ENCODE data around the gene TMEM198.

DNA sequence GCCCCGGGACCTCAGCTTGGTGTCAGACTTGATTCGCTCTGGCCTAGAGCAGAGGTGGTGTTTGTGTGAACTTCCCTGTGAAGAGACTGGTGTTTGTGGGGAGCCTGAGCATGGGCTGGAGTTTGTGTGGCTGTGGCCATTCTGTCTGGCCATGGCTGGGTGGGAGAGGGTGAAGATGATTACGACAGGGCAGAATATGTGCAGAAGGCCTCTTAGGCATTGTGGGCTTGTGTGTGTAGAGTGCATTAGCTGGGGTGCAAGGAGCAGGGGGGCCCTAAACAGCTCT, 17.0 kb downstream of the TMEM198 start:
- TF ChIP-seq, protein P1, sequence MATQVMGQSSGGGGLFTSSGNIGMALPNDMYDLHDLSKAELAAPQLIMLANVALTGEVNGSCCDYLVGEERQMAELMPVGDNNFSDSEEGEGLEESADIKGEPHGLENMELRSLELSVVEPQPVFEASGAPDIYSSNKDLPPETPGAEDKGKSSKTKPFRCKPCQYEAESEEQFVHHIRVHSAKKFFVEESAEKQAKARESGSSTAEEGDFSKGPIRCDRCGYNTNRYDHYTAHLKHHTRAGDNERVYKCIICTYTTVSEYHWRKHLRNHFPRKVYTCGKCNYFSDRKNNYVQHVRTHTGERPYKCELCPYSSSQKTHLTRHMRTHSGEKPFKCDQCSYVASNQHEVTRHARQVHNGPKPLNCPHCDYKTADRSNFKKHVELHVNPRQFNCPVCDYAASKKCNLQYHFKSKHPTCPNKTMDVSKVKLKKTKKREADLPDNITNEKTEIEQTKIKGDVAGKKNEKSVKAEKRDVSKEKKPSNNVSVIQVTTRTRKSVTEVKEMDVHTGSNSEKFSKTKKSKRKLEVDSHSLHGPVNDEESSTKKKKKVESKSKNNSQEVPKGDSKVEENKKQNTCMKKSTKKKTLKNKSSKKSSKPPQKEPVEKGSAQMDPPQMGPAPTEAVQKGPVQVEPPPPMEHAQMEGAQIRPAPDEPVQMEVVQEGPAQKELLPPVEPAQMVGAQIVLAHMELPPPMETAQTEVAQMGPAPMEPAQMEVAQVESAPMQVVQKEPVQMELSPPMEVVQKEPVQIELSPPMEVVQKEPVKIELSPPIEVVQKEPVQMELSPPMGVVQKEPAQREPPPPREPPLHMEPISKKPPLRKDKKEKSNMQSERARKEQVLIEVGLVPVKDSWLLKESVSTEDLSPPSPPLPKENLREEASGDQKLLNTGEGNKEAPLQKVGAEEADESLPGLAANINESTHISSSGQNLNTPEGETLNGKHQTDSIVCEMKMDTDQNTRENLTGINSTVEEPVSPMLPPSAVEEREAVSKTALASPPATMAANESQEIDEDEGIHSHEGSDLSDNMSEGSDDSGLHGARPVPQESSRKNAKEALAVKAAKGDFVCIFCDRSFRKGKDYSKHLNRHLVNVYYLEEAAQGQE (IDR thresholded peaks at IDR 0.05), result no peak
- TF ChIP-seq, protein P2, sequence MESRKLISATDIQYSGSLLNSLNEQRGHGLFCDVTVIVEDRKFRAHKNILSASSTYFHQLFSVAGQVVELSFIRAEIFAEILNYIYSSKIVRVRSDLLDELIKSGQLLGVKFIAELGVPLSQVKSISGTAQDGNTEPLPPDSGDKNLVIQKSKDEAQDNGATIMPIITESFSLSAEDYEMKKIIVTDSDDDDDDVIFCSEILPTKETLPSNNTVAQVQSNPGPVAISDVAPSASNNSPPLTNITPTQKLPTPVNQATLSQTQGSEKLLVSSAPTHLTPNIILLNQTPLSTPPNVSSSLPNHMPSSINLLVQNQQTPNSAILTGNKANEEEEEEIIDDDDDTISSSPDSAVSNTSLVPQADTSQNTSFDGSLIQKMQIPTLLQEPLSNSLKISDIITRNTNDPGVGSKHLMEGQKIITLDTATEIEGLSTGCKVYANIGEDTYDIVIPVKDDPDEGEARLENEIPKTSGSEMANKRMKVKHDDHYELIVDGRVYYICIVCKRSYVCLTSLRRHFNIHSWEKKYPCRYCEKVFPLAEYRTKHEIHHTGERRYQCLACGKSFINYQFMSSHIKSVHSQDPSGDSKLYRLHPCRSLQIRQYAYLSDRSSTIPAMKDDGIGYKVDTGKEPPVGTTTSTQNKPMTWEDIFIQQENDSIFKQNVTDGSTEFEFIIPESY (IDR thresholded peaks at IDR 0.05), result no peak
- TF ChIP-seq, protein P3, sequence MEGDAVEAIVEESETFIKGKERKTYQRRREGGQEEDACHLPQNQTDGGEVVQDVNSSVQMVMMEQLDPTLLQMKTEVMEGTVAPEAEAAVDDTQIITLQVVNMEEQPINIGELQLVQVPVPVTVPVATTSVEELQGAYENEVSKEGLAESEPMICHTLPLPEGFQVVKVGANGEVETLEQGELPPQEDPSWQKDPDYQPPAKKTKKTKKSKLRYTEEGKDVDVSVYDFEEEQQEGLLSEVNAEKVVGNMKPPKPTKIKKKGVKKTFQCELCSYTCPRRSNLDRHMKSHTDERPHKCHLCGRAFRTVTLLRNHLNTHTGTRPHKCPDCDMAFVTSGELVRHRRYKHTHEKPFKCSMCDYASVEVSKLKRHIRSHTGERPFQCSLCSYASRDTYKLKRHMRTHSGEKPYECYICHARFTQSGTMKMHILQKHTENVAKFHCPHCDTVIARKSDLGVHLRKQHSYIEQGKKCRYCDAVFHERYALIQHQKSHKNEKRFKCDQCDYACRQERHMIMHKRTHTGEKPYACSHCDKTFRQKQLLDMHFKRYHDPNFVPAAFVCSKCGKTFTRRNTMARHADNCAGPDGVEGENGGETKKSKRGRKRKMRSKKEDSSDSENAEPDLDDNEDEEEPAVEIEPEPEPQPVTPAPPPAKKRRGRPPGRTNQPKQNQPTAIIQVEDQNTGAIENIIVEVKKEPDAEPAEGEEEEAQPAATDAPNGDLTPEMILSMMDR (IDR thresholded peaks at IDR 0.05; ENCODE audit: low read depth, low read length, missing input control), result no peak
- no peak for TF ChIP-seq TAF1 (conservative IDR thresholded peaks at IDR 0.05)
